HG02623 (cell line): Measurements from ENCODE around the gene MLLT1.

Experiments
- ATAC-seq: cut with Tn5 transposase; IDR thresholded peaks from one replicate; pipeline ENCODE4 v1.9.1; 2021; ENCODE audit warnings: moderate library complexity; ENCODE audit not compliant: unreplicated experiment

The MLLT1 gene

GRCh38 chr19:6236310-6237291, 43.2 kb downstream of the MLLT1 start:
- ATAC-seq = no peak

- ATAC-seq = no peak
These were observed 44.5 kb downstream of the MLLT1 start for GRCh38 chr19:6235031-6235951.

GRCh38 chr19:6234527-6234926, 45.2 kb downstream of the MLLT1 start:
- no peak for ATAC-seq

- no peak for ATAC-seq
These were observed 45.8 kb downstream of the MLLT1 start for GRCh38 chr19:6233827-6234511.

GRCh38 chr19:6233056-6233826, 46.5 kb downstream of the MLLT1 start:
- ATAC-seq = no peak

- ATAC-seq = no peak
These were observed 47.1 kb downstream of the MLLT1 start for GRCh38 chr19:6232601-6233055.

GRCh38 chr19:6230991-6231448, 48.8 kb downstream of the MLLT1 start:
- no peak for ATAC-seq

- no peak for ATAC-seq
These were observed 49.6 kb downstream of the MLLT1 start for GRCh38 chr19:6229951-6230712.

GRCh38 chr19:6229216-6229913, 50.4 kb downstream of the MLLT1 start:
- ATAC-seq = no peak

GRCh38 chr19:6228551-6229215, 51.1 kb downstream of the MLLT1 start:
- ATAC-seq = no peak

- ATAC-seq = no peak
These were observed 51.8 kb downstream of the MLLT1 start for GRCh38 chr19:6227936-6228325.

GRCh38 chr19:6227156-6227935, 52.4 kb downstream of the MLLT1 start:
- no peak for ATAC-seq

- no peak for ATAC-seq
These were observed 53.2 kb downstream of the MLLT1 start for GRCh38 chr19:6226444-6227155.

GRCh38 chr19:6226012-6226411, 53.8 kb downstream of the MLLT1 start:
- ATAC-seq = no peak

- ATAC-seq = no peak
These were observed 54.4 kb downstream of the MLLT1 start for GRCh38 chr19:6225232-6225865.

GRCh38 chr19:6224308-6224675, 55.5 kb downstream of the MLLT1 start:
- ATAC-seq = no peak
